ENCODE results near the gene PDIK1L. TPM values are rescaled to one million over a fixed set of nuclear protein-coding genes. Genes with fewer than 3 reads are reported as not detected.
A peak's percentile ranks its signal among the peaks of the same experiment; 100 is the strongest.

The PDIK1L gene
- total RNA-seq: 6.3 TPM

DNA sequence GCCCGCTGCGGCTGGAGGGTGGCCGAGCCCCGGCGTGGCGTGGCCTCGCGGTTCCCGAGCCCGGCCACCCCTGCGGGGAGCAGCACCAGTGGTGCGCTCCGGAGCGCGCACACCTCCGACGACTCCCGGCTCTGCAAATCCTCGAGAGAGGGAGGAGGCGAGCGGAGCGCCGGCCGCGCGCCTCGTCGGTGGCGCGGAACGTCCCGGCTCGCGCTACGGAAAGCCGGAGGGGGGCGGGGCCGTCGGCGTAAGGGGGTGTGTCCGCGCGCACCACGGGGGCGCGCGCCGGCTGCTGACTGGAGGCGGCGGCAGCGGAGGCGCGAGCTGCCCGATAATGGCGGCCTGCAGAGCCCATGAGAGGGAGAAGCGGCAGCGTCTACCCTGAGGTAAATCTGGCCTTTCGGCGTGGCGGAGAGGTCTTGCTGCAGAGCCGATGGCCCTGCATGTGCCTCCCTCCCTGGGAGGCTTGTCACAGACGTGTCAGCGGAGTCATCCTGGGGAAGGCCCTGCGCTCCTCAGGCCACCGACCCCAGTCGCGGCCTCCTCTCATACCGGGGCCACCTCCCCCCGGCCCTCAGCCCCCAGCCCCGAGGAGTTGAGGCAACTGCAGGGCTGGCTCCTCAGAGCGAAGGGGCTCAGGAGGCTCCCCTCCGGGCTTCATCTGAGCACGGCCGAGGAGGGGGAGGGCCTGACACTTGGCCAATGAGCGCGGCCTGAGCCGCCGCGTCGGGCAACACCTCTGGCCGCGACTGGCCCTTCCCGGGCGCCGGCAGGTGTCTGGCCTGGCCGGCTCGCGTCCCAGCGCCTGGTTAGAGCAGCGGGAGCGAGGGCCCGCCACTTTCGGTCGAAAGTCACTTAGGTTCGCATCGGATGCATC is at the start of gene PDIK1L:
Gene PDIK1L (plus strand): TSS at position 295 of the 877 bp plus-strand sequence. CDS start 2,485 bp downstream, outside the sequence.
- peak; percentile 83 for ATAC-seq
- DNase-seq (ENCODE audit: low spot score): peak; percentile 96

DNA sequence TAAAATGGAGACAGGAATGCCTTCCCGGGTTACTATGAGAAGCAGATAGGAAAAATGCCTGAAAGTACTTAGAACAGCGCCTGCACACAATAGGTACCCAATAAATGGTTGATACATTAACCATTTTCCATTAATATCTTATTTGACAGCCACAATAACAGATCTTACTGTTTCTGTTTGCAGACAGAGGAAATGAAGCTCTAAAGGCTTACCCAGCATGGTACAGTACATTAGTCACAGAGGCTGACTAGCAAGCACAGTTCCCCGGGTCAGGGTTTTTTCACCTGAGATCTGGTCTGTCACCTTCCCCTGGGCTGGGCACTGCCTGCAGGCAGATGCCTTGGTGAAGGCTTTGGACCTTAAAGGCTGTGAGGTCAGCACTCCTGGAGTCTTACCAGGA is 47.1 kb upstream of the PDIK1L start:
- ATAC-seq (no peak), DNase-seq (ENCODE audit: low spot score) (no peak)

DNA sequence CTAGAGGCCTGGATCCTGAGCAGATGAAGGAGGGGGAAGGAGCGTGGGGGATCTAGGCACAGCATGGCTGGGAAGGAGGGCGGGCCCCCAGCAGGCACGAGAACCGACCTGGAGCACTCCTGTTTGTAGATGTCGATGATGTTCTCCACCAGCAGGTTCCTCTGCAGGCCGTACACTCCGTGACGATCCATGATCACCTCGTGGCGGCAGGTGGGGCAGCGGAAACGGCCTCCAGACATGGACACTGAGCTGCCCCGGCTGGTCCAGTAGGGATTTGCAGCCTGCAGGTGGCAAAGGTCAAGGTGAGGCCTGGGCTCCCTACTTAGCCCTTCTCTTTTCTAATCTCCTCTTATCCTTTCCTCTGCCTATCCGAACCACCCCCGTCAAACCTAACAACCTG is 45.5 kb upstream of the PDIK1L start:
- no peak for ATAC-seq
- no peak for DNase-seq (ENCODE audit: low spot score)

DNA sequence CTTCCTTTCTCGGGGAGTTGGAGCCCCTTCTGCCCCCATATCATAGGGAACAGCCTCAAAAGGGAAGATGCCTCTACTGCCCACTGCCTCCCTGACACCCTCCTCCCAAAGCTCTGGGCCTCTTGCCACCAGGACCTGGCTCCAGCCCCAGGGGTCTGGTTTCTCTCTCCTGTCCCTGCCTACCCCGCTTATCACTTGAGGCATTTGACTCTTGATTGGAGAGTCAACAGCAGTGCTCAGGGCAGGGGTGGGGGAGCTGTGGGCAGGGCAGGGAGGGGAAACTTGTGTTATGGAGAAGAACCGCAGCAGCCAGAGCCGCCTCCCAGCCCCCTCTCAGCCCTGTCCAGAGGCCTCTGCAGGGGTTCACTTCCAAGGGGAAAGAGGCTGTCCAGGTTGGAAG is 44.8 kb upstream of the PDIK1L start:
- ATAC-seq (no peak), DNase-seq (ENCODE audit: low spot score) (no peak)

DNA sequence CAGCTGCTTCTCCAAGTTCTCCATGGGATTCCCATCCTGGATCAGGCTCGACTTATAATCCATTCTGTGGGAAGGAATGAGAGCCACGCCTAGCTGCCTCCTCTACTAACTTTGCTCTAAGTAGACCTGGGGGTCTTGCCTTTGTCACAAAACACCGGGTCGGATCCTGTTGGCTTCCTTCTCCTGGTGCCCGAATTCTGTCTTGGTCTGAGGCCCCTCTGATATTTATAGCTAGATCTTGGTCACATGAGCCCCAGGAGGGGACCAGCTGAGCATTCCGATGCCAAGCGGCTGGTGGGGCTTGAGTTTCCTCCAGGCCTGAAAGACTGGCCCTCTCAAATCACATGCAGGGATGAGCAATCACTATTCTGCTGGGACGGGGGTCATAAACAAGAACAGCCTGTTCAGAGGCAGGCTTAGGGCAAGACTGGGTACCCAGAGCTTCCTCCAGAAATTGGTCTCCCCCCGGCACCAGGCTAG is 44.2 kb upstream of the PDIK1L start, which contains the start of gene TRIM63:
Gene TRIM63 (minus strand): TSS at position 199 of the 480 bp plus-strand sequence. CDS start 136 bp downstream, at position 63.
- ATAC-seq: no peak
- DNase-seq (ENCODE audit: low spot score): no peak

DNA sequence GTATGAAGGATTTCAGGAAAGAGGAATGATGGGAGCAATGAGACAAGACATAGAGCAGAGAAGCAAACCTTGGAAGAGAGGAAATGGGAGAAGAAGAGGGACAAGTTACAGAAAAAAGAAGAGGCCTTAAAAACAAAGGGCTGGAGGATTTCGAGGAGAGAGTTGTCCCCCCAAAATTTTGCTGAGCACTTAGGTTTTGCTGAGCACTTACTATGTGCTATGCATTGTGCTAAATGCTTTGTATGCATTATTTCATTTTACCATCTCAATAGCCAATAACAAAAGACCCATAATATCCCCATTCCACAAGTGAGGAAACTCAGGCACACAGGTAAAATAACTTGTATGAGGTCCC is 41.7 kb upstream of the PDIK1L start:
- ATAC-seq: no peak
- no peak for DNase-seq (ENCODE audit: low spot score)

DNA sequence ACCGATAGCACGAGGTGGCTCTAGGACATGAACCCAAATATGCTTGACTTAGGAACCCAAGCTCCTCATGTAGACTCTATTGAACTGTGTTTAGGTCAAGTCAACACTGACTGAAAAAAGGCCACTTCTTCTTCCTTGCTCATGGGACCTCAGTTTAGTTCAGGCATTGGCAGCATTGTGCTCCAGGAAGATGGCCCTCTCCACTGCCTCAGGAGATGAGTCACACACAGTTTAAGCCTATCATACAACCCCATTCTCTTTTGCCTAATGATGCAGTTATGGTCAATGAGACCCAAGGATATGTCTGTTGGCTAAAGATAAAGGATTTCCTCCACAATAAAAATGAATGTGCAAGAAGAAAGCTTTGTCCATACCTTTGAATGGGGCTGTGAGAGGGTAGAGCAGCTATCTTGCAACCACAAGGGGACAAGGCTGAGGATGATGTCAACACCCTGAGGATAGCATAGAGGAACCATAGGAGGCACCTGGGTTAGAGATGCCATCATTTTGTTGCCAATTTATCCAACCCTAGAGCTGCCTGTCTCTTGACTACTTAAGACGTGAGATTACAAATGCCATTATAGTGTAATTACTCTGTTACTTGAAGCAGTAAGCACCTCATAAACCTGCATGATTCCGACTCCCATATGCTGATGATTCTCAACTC is 41.2 kb upstream of the PDIK1L start:
- DNase-seq (ENCODE audit: low spot score) (no peak), ATAC-seq (no peak)

DNA sequence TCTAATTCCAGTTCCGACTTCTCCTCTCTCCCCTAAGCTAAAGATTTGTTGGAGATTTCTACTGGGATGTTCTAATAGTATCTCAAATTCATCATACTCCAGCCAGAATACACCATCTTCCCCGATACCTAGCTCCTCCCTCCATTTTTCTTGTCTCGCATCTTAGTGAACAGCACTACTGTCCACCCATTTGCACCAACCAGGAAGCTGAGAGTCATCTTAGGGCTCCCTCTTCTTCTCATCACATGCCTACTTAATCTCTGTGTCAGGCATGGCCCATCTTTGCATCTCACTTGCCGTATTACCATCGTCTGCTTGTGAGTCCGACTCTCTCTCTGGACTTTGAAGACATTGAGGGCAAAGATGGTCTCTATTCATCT is 40.7 kb upstream of the PDIK1L start:
- ATAC-seq: no peak
- no peak for DNase-seq (ENCODE audit: low spot score)

DNA sequence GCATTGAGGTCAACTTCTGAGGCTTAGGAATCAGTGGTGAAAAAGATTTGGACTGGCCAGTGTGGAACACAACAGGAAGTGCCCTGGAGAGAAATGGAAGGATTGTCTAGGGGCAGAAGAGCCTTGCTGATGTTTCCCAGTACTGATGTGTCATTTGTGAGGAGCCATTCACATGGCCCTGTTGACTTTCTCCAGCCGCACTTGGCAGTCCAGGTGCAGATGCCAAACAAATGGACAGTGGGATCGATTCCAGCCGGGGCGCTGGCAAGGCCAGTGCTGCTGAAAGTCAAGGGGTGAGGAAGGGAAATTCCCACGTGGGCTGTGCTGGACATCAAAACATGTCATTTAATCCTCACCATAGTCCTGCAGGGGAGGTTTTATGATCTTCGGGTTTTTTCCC is 39.3 kb upstream of the PDIK1L start:
- peak; percentile 91 for ATAC-seq
- peak; percentile 91 for DNase-seq (ENCODE audit: low spot score)

DNA sequence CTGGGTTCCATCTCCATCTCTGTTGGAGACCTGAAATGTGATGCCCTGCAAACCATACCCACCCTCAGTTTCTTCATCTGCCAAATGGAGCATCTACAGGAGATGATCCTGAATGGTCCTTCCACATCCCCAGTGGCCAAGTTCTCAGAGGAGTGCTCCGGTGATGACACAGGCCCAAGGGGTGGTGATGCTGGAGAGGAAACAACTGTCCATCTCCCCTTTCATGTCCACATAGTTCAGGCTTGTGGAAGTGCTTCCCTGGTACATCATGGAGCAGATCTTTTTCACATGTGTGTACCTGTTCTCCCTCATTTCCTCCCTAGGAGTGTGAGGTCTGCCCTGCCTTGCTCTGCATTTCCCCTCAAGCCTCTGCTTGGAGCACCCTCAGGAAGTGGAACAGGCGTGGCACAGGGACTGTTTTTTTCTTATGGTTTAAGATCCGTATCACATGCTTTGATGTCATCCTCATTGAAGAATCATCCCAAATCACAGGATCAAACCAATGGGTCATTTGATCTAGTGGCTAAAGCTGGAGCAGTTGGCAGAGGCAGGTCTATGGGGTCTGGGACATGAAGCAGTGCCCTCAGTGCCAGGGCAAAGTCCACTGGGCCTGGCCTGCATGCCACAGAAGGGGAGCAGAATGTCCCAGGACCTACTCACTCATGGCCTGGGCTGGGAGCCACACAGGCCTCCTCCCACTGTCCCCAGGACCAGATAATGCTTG is 36.0 kb upstream of the PDIK1L start:
- DNase-seq (ENCODE audit: low spot score): peak; percentile 75
- peak; percentile 81 for ATAC-seq

DNA sequence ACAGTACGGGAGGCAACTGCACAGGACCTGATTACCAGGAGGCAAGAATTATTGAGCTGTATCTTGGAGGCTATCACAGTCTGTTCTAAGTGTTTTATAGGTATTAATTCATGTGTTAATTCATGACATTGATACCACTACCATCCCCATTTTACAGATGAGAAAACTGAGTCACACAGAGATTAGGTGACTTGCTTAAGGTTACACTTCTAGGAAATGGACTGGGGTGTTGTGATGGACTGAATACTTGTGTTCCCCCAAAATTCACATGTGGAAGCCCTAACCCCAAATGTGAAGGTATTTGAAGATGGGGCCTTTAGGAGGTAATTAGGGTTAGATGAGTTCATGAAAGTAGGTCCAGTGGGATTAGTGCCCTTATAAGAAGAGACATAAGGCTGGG is 34.1 kb upstream of the PDIK1L start:
- no peak for ATAC-seq
- no peak for DNase-seq (ENCODE audit: low spot score)

DNA sequence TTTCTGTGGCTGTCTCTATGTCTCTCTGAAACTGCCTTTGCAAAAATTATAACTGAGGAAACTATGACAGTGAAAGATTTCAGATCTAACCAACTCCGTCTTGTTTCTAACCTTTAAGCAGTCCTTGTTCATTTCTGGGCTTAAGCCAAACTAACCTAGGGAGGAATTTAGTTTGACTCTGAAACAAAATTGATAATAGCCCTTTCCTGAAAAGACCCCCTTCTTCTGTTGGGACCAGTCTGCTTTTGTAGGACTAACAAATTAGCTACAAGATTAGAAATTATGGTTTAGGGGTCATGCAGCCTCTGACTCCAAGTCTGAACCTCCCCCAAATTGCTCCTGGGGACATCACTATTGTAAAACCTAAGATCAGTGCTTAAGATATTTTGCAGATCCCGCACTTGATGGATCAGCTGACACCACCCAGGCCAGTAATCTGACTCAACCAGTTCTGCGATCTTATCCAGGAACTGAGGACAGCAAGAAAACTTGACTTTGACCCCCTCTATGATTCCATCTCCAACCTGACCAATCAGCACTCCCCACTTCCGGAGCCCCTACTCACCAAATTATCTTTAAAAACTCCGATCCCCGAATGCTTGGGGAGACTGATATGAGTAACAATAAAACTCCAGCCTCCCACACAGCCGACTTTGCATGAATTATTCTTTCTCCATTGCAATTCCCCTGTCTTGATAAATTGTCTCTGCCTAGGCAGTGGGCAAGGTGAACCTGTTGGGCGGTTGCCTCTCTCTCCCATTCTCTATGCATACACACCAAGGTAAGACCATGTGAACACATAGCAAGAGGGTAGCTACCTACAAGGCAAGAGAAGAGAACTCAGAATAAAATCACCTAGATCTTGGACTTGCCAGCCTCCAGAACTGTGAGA is 33.1 kb upstream of the PDIK1L start:
- no peak for ATAC-seq
- no peak for DNase-seq (ENCODE audit: low spot score)

DNA sequence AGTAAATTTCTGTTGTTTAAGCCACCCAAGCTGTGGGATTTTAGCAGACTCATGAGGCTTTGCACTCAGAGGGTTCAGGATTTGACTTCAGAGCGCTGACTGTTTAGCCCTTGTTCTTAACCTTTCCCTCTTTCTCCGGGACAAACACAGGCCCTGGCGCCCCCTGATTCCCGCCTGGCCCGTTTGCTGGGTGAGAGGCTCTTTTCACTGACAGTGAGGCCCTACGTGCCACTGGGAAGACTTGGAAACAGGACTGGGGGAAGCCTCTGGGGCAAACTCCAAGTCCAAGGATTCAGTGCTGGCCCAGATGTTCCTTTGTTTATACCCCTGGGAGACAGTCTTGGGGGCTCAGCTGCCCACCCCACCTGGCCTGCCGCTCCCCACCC is 32.5 kb upstream of the PDIK1L start:
- ATAC-seq (no peak), DNase-seq (ENCODE audit: low spot score) (no peak)

DNA sequence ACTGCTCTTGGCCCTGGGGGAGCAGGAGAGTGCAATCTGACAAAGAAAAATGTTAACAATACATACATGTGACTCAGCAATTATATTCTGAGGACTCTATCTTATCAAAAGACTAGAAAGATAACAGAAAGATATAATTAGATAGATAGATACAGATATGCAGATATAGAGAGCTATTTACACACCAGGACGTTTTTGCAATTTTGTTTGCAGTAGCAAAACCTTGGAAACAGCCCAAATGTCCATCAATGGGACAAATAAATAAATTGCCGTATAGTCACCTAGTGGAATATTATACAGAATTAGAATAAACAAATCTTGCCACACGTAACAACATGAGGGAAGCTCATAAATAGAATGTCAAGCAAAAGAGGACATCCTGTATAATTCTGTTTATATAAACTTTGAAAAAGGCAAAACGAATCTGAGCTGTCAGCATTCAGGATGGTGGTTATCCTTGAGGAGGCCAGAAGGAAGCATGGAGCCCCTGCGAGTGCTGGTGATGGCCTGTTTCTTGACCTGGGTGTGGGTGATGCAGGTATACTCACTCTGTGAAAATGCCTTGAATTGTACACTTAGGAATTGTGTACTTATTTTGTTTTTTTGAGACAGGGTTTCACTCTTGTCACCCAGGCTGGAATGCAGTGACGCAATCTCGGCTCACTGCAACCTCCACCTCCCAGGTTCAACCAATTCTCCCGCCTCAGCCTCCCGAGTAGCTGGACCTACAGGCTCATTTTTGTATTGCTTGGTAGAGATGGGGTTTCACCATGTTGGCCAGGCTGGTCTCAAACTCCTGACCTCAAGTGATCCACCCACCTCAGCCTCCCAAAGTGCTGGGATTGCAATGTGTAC is 31.4 kb upstream of the PDIK1L start:
- ATAC-seq: no peak
- no peak for DNase-seq (ENCODE audit: low spot score)

DNA sequence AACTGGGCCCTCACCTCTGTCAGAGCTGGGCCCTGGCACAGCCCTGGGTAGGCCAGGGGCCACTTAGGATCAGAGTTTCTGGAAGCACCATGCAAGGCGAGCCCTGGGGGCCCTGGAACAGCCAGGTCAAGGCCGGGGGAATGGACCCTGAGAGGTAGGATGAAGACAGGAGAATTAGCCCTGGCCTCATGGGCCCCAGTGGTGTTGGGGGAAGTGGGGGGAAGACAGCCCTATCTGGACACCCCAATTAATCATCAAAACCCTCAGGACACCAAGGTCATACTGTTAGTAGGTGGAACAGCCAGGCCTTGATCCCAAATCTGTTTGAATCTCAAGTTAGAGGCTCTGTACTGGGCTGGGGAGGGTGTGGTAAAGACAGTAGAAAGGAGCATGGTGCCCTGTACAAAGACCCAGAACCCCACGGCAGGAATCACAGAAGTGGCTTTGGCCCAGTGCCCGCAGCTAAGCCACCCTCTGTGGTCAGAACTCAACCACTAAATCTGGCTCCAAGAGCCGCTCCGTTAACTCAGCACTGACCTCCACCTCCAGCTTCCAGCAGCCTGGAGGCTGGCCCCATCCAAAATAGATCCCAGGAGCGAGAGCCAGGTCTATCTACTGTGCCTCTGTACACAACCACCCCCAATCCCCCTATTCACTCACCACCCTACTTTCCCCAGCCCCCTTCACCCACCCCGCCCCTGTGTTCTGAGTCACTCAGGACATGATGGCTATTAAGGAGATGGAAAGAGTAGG is 30.2 kb upstream of the PDIK1L start:
- DNase-seq (ENCODE audit: low spot score): no peak
- ATAC-seq: no peak

DNA sequence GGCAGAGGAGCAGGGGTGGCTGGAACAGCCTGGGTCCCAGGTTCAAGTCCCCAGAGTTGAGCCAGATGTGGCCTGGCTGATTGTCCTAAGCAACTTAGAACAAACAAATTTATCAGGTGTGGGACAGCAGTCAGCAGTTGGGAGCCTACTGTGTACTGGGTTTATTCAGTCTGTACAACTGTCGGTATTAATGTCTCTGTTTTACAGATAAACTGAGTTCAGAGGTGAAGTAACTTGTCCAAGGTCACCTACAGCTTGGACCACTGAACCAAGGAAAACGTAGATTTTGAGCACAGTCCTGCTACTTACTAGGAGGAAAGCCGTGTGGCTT is 29.6 kb upstream of the PDIK1L start:
- DNase-seq (ENCODE audit: low spot score): no peak
- no peak for ATAC-seq

DNA sequence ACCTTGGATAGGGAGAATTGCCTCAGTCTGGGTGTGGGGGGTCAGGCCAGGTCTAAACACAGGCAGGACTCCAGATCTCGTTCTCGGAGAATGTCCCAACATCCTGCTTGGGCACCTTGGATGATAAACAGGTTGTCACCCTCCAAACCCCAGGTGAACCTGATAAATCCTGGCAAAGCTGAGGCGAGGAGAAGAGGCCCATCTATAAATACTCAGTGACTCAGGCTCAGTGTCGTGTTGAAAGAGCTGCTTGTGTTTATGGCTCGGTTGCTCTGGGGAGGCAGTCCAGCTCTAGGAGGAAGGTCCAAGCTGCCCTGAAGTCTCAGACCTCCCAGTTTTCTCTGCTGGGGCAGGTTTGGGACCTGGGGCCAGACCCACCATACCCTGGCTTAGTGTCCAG is 28.4 kb upstream of the PDIK1L start:
- ATAC-seq: no peak
- DNase-seq (ENCODE audit: low spot score): no peak

DNA sequence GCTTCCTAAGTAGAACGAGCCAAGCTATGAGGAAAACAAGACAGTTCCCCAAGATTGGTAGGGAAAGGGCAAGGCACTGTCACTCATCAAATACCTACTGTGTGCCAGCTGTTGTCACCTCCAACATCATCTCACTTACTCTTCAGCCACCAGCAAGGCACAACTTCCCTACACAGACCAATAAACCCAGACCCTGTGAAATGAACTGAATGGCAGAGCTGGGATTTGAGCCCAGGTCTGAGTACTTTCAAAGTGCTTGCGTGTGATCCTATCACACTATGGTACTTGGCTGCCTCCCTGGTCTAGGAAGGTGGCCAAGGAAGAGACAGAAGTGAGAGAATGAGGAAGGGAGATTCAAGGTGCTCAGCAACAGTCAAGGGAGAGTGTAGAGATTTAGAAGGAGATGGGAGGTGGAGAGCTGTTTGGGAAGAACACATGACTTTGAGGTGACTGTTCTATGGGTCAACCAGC is 27.5 kb upstream of the PDIK1L start:
- no peak for ATAC-seq
- DNase-seq (ENCODE audit: low spot score): no peak

DNA sequence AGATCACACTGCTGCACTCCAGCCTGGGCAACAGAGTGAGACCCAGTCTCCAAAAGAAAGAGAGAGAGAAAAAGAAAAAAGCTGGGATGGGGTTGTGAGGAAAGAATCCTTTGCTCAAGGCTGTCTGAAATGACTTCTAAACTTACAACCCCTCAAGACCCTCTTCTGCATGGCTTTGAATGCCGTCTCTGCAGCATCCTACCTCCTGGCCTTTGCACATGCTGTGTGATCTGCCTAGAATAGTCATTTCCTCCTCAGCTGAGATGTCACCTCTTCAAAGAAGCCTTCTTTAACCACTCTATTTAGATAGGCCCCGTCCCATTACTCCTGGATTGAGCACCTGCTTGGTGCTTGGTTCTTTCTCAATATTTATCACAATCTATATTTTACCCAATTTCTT is 26.8 kb upstream of the PDIK1L start:
- no peak for DNase-seq (ENCODE audit: low spot score)
- no peak for ATAC-seq
